ENCODE results near the gene UGT3A2.

The UGT3A2 gene

GRCh38 chr5:36058776-36059175 is 7.9 kb downstream of the UGT3A2 start:
- Histone ChIP-seq H2BK15ac (replicated peaks; ENCODE audit: low read depth) (no peak overlapping the region), H4K5ac (ENCODE audit: low read length) (no peak overlapping the region), H2BK5ac (ENCODE audit: low read length) (no peak overlapping the region), H3K9ac (ENCODE audit: low read length) (no peak overlapping the region), H3K79me1 (ENCODE audit: low read length) (no peaks in the 10 kb centered on the region), H3K56ac (ENCODE audit: low read length) (no peak overlapping the region), H3K27ac (ENCODE audit: low read depth, low read length) (no peak overlapping the region), H4K8ac (ENCODE audit: low read depth, low read length) (no peak overlapping the region), H2AK5ac (ENCODE audit: low read length) (no peak overlapping the region), H3K4me1 (ENCODE audit: control insufficient read depth, low read depth, low read length) (no peaks in the 10 kb centered on the region), H3K23ac (ENCODE audit: low read length) (no peak overlapping the region), H3K36me3 (ENCODE audit: control insufficient read depth, insufficient read depth, low read length) (no peaks in the 10 kb centered on the region), H3K4me2 (ENCODE audit: low read length) (no peak overlapping the region), H3K4me3 (ENCODE audit: low read length) (no peak overlapping the region), H3K4ac (ENCODE audit: low read depth, low read length) (no peak overlapping the region), H3K27me3 (ENCODE audit: insufficient read depth, low read length, poor library complexity) (no peaks in the 10 kb centered on the region), H2BK120ac (ENCODE audit: low read depth, low read length) (no peak overlapping the region), H3K79me2 (ENCODE audit: control insufficient read depth, insufficient read depth, low read length) (no peaks in the 10 kb centered on the region), H3K18ac (ENCODE audit: low read length) (no peak overlapping the region)
- whole genome bisulfite sequencing (ENCODE audit: extremely low coverage, insufficient coverage, low lambda C conversion rate) = no CpG with 5 or more reads among the region's 2 CpGs
- peak; percentile 79 for DNase-seq

GRCh38 chr5:36057386-36057785 is 9.3 kb downstream of the UGT3A2 start:
- no peak overlapping the region for H3K27ac ChIP-seq (ENCODE audit: low read depth, low read length)
- no peak for DNase-seq
- H3K4me2 ChIP-seq (ENCODE audit: low read length) = no peak overlapping the region
- H3K79me1 ChIP-seq (ENCODE audit: low read length) = no peaks in the 10 kb centered on the region
- no CpG with 5 or more reads among the region's 2 CpGs for WGBS (ENCODE audit: extremely low coverage, insufficient coverage, low lambda C conversion rate)
- H4K5ac ChIP-seq (ENCODE audit: low read length) = no peak overlapping the region
- H3K4me1 ChIP-seq (ENCODE audit: control insufficient read depth, low read depth, low read length) = no peaks in the 10 kb centered on the region
- no peaks in the 10 kb centered on the region for H3K79me2 ChIP-seq (ENCODE audit: control insufficient read depth, insufficient read depth, low read length)
- H3K4me3 ChIP-seq (ENCODE audit: low read length) = no peak overlapping the region
- H2AK5ac ChIP-seq (ENCODE audit: low read length) = no peak overlapping the region
- H3K36me3 ChIP-seq (ENCODE audit: control insufficient read depth, insufficient read depth, low read length) = no peaks in the 10 kb centered on the region
- no peak overlapping the region for H3K9ac ChIP-seq (ENCODE audit: low read length)
- H2BK15ac ChIP-seq (replicated peaks; ENCODE audit: low read depth) = no peak overlapping the region
- no peak overlapping the region for H2BK5ac ChIP-seq (ENCODE audit: low read length)
- no peak overlapping the region for H3K4ac ChIP-seq (ENCODE audit: low read depth, low read length)
- no peak overlapping the region for H4K8ac ChIP-seq (ENCODE audit: low read depth, low read length)
- no peak overlapping the region for H3K18ac ChIP-seq (ENCODE audit: low read length)
- H2BK120ac ChIP-seq (ENCODE audit: low read depth, low read length) = no peak overlapping the region
- H3K23ac ChIP-seq (ENCODE audit: low read length) = no peak overlapping the region
- no peak overlapping the region for H3K56ac ChIP-seq (ENCODE audit: low read length)
- H3K27me3 ChIP-seq (ENCODE audit: insufficient read depth, low read length, poor library complexity) = no peaks in the 10 kb centered on the region

- H3K4ac ChIP-seq (ENCODE audit: low read depth, low read length) = no peak overlapping the region
- H3K27ac ChIP-seq (ENCODE audit: low read depth, low read length) = no peak overlapping the region
- WGBS (ENCODE audit: extremely low coverage, insufficient coverage, low lambda C conversion rate) = no CpG with 5 or more reads among the region's 5 CpGs
- H3K56ac ChIP-seq (ENCODE audit: low read length) = no peak overlapping the region
- H3K4me2 ChIP-seq (ENCODE audit: low read length) = no peak overlapping the region
- H4K5ac ChIP-seq (ENCODE audit: low read length) = no peak overlapping the region
- no peak overlapping the region for H3K4me3 ChIP-seq (ENCODE audit: low read length)
- no peak overlapping the region for H3K9ac ChIP-seq (ENCODE audit: low read length)
- no peak overlapping the region for H2BK15ac ChIP-seq (replicated peaks; ENCODE audit: low read depth)
- no peaks in the 10 kb centered on the region for H3K36me3 ChIP-seq (ENCODE audit: control insufficient read depth, insufficient read depth, low read length)
- H3K79me1 ChIP-seq (ENCODE audit: low read length) = no peaks in the 10 kb centered on the region
- H4K8ac ChIP-seq (ENCODE audit: low read depth, low read length) = no peak overlapping the region
- DNase-seq = no peak
- no peak overlapping the region for H2AK5ac ChIP-seq (ENCODE audit: low read length)
- H2BK120ac ChIP-seq (ENCODE audit: low read depth, low read length) = no peak overlapping the region
- no peak overlapping the region for H2BK5ac ChIP-seq (ENCODE audit: low read length)
- H3K27me3 ChIP-seq (ENCODE audit: insufficient read depth, low read length, poor library complexity) = no peaks in the 10 kb centered on the region
- H3K18ac ChIP-seq (ENCODE audit: low read length) = no peak overlapping the region
- H3K23ac ChIP-seq (ENCODE audit: low read length) = no peak overlapping the region
- no peaks in the 10 kb centered on the region for H3K79me2 ChIP-seq (ENCODE audit: control insufficient read depth, insufficient read depth, low read length)
- H3K4me1 ChIP-seq (ENCODE audit: control insufficient read depth, low read depth, low read length) = no peaks in the 10 kb centered on the region
These were observed 10.3 kb downstream of the UGT3A2 start for GRCh38 chr5:36056422-36056821.

DNA sequence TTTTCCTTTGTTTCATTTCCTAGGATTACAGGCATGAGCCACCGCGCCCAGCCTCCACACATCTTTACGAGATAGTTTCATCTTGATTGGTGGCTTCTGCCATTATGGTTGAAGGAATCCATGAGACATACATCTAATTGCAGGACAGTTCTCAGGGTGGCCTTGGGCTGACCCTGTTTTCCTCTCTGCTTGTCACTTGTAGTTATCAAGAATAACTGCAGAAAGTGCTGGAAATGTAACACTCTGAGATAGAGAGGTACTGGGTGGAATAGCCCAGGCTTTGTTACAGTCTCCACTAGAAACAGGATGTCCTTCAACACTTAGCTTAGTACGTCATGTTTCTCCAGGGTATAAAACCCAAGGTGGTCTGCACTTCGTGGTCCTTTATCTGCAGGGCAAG is 10.7 kb downstream of the UGT3A2 start:
- no peak overlapping the region for H3K4me2 ChIP-seq (ENCODE audit: low read length)
- H4K5ac ChIP-seq (ENCODE audit: low read length) = no peak overlapping the region
- H3K56ac ChIP-seq (ENCODE audit: low read length) = no peak overlapping the region
- no peaks in the 10 kb centered on the region for H3K27me3 ChIP-seq (ENCODE audit: insufficient read depth, low read length, poor library complexity)
- H2BK15ac ChIP-seq (replicated peaks; ENCODE audit: low read depth) = no peak overlapping the region
- no peaks in the 10 kb centered on the region for H3K79me2 ChIP-seq (ENCODE audit: control insufficient read depth, insufficient read depth, low read length)
- H2BK5ac ChIP-seq (ENCODE audit: low read length) = no peak overlapping the region
- no peak for DNase-seq
- no peak overlapping the region for H4K8ac ChIP-seq (ENCODE audit: low read depth, low read length)
- H3K27ac ChIP-seq (ENCODE audit: low read depth, low read length) = no peak overlapping the region
- no peak overlapping the region for H3K9ac ChIP-seq (ENCODE audit: low read length)
- no peak overlapping the region for H3K4ac ChIP-seq (ENCODE audit: low read depth, low read length)
- H3K79me1 ChIP-seq (ENCODE audit: low read length) = no peaks in the 10 kb centered on the region
- H3K4me3 ChIP-seq (ENCODE audit: low read length) = no peak overlapping the region
- no CpG with 5 or more reads among the region's 5 CpGs for WGBS (ENCODE audit: extremely low coverage, insufficient coverage, low lambda C conversion rate)
- no peak overlapping the region for H3K23ac ChIP-seq (ENCODE audit: low read length)
- no peaks in the 10 kb centered on the region for H3K36me3 ChIP-seq (ENCODE audit: control insufficient read depth, insufficient read depth, low read length)
- H2AK5ac ChIP-seq (ENCODE audit: low read length) = no peak overlapping the region
- no peaks in the 10 kb centered on the region for H3K4me1 ChIP-seq (ENCODE audit: control insufficient read depth, low read depth, low read length)
- no peak overlapping the region for H2BK120ac ChIP-seq (ENCODE audit: low read depth, low read length)
- no peak overlapping the region for H3K18ac ChIP-seq (ENCODE audit: low read length)

GRCh38 chr5:36054647-36055046 is 12.0 kb downstream of the UGT3A2 start:
- H3K36me3 ChIP-seq (ENCODE audit: control insufficient read depth, insufficient read depth, low read length) = no peaks in the 10 kb centered on the region
- DNase-seq = no peak
- H3K4me2 ChIP-seq (ENCODE audit: low read length) = no peak overlapping the region
- H3K79me2 ChIP-seq (ENCODE audit: control insufficient read depth, insufficient read depth, low read length) = no peaks in the 10 kb centered on the region
- peak overlapping the region; percentile 28 for H4K8ac ChIP-seq (ENCODE audit: low read depth, low read length)
- no peaks in the 10 kb centered on the region for H3K27me3 ChIP-seq (ENCODE audit: insufficient read depth, low read length, poor library complexity)
- no CpG with 5 or more reads among the region's 3 CpGs for WGBS (ENCODE audit: extremely low coverage, insufficient coverage, low lambda C conversion rate)
- no peak overlapping the region for H2AK5ac ChIP-seq (ENCODE audit: low read length)
- H3K4me3 ChIP-seq (ENCODE audit: low read length) = no peak overlapping the region
- H3K23ac ChIP-seq (ENCODE audit: low read length) = no peak overlapping the region
- no peak overlapping the region for H3K56ac ChIP-seq (ENCODE audit: low read length)
- no peak overlapping the region for H4K5ac ChIP-seq (ENCODE audit: low read length)
- no peak overlapping the region for H2BK120ac ChIP-seq (ENCODE audit: low read depth, low read length)
- H2BK5ac ChIP-seq (ENCODE audit: low read length) = no peak overlapping the region
- H3K4ac ChIP-seq (ENCODE audit: low read depth, low read length) = no peak overlapping the region
- H2BK15ac ChIP-seq (replicated peaks; ENCODE audit: low read depth) = no peak overlapping the region
- no peaks in the 10 kb centered on the region for H3K79me1 ChIP-seq (ENCODE audit: low read length)
- no peak overlapping the region for H3K9ac ChIP-seq (ENCODE audit: low read length)
- H3K27ac ChIP-seq (ENCODE audit: low read depth, low read length) = no peak overlapping the region
- no peaks in the 10 kb centered on the region for H3K4me1 ChIP-seq (ENCODE audit: control insufficient read depth, low read depth, low read length)
- H3K18ac ChIP-seq (ENCODE audit: low read length) = no peak overlapping the region

DNA sequence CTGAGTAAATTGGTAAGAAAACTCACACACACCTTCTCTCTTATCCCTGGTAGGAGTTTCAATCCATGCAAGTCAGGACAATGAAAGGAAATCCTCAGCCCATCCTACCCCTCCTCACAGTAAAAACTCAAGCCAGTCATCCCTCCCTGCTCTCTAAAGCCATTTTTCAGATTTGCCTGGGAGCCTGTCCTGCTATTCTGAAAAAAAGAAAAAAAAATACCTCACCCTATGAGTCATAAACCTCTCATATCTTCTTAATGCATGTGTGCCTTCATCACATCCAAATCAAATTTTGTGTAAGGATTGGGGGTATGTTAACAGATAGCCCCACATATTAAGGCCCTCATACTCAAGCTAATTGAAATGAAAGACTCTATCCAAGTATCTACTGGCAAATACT is 14.1 kb downstream of the UGT3A2 start:
- Histone ChIP-seq H2AK5ac (ENCODE audit: low read length) (no peak overlapping the region), H3K18ac (ENCODE audit: low read length) (no peak overlapping the region), H3K36me3 (ENCODE audit: control insufficient read depth, insufficient read depth, low read length) (no peaks in the 10 kb centered on the region), H3K9ac (ENCODE audit: low read length) (no peak overlapping the region), H3K27me3 (ENCODE audit: insufficient read depth, low read length, poor library complexity) (no peaks in the 10 kb centered on the region), H3K4me3 (ENCODE audit: low read length) (no peak overlapping the region), H2BK15ac (replicated peaks; ENCODE audit: low read depth) (no peak overlapping the region), H3K4ac (ENCODE audit: low read depth, low read length) (no peak overlapping the region), H3K79me2 (ENCODE audit: control insufficient read depth, insufficient read depth, low read length) (no peaks in the 10 kb centered on the region), H3K4me2 (ENCODE audit: low read length) (no peak overlapping the region), H3K23ac (ENCODE audit: low read length) (no peak overlapping the region), H2BK120ac (ENCODE audit: low read depth, low read length) (no peak overlapping the region), H2BK5ac (ENCODE audit: low read length) (no peak overlapping the region), H3K4me1 (ENCODE audit: control insufficient read depth, low read depth, low read length) (no peaks in the 10 kb centered on the region), H3K27ac (ENCODE audit: low read depth, low read length) (no peak overlapping the region), H4K5ac (ENCODE audit: low read length) (no peak overlapping the region), H4K8ac (ENCODE audit: low read depth, low read length) (no peak overlapping the region), H3K56ac (ENCODE audit: low read length) (no peak overlapping the region), H3K79me1 (ENCODE audit: low read length) (no peaks in the 10 kb centered on the region)
- DNase-seq = no peak
